IgD-negative memory B cell (primary cell): Measurements from ENCODE around the gene STEAP1B. TPM values are rescaled to one million over a fixed set of nuclear protein-coding genes. Genes with fewer than 3 reads are reported as not detected.

Source experiments
- H3K27ac Mint-ChIP-seq, 3 donors: one replicate each; pipeline ENCODE4 v1.8.0; 2020 to 2022; ENCODE audit warnings: mild to moderate bottlenecking in 3 of 3, mixed read lengths in 3 of 3, moderate library complexity in 1 of 3
- H3K27me3 Mint-ChIP-seq: one replicate; pipeline ENCODE4 v1.8.0; 2021; ENCODE audit warnings: mixed read lengths
- H3K36me3 Mint-ChIP-seq: one replicate; pipeline ENCODE4 v1.8.0; 2020; ENCODE audit warnings: mild to moderate bottlenecking, mixed read lengths
- H3K4me1 Mint-ChIP-seq, 3 donors: one replicate each; pipeline ENCODE4 v1.8.0; 2020 to 2022; ENCODE audit warnings: mixed read lengths in 3 of 3, mild to moderate bottlenecking in 1 of 3
- H3K4me3 Mint-ChIP-seq, 4 donors: one replicate each; pipeline ENCODE4 v1.8.0; 2020 to 2022; ENCODE audit warnings: mild to moderate bottlenecking in 4 of 4, mixed read lengths in 4 of 4, moderate library complexity in 3 of 4
- H3K9me3 Mint-ChIP-seq, 3 donors: one replicate each; pipeline ENCODE4 v1.8.0; 2020 to 2021; ENCODE audit warnings: mixed read lengths in 3 of 3, mild to moderate bottlenecking in 1 of 3
- polyA plus RNA-seq: library from polyadenylated mRNA; unstranded; fragments of 300-500 nt; fragmentation: Illumina TruSeq; gene quantifications from one replicate; pipeline ENCODE4 v1.2.3, GENCODE V29; 2021

Gene STEAP1B
- polyA plus RNA-seq, 1 donor from 2014 or later: 3.4 TPM

- Mint-ChIP-seq H3K4me1 (peaks cover 0 to 2% (median 0%) of the 10 kb centered on the region in 3 donors), H3K4me3 (no peak overlapping the region), H3K9me3 (no peaks in the 10 kb centered on the region), H3K27ac (no peak overlapping the region), H3K27me3 (peaks cover 2% of the 10 kb centered on the region), H3K36me3 (no peaks in the 10 kb centered on the region)
Observed at GRCh38 chr7:22419488-22419887, 80.5 kb downstream of the STEAP1B start.

- H3K9me3 Mint-ChIP-seq: no peaks in the 10 kb centered on the region
- no peak overlapping the region for H3K4me3 Mint-ChIP-seq
- peaks cover 0 to 2% (median 0%) of the 10 kb centered on the region in 3 donors for H3K4me1 Mint-ChIP-seq
- no peaks in the 10 kb centered on the region for H3K36me3 Mint-ChIP-seq
- no peak overlapping the region for H3K27ac Mint-ChIP-seq
- H3K27me3 Mint-ChIP-seq: peaks cover 2% of the 10 kb centered on the region
Observed at GRCh38 chr7:22418251-22419046, 81.5 kb downstream of the STEAP1B start.

GRCh38 chr7:22417841-22418240 is 82.1 kb downstream of the STEAP1B start:
- H3K4me3 Mint-ChIP-seq: no peak overlapping the region
- peaks cover 0 to 2% (median 0%) of the 10 kb centered on the region in 3 donors for H3K4me1 Mint-ChIP-seq
- H3K27me3 Mint-ChIP-seq: peaks cover 2% of the 10 kb centered on the region
- no peaks in the 10 kb centered on the region for H3K9me3 Mint-ChIP-seq
- H3K27ac Mint-ChIP-seq: no peak overlapping the region
- H3K36me3 Mint-ChIP-seq: no peaks in the 10 kb centered on the region

- Mint-ChIP-seq H3K4me1 (peaks cover 0 to 2% (median 0%) of the 10 kb centered on the region in 3 donors), H3K36me3 (no peaks in the 10 kb centered on the region), H3K27me3 (peaks cover 3% of the 10 kb centered on the region), H3K27ac (no peak overlapping the region), H3K4me3 (no peak overlapping the region), H3K9me3 (no peaks in the 10 kb centered on the region)
Observed at GRCh38 chr7:22417349-22417748, 82.6 kb downstream of the STEAP1B start.

GRCh38 chr7:22414424-22414823 is 85.6 kb downstream of the STEAP1B start:
- H3K27ac Mint-ChIP-seq: peak overlapping the region in 1 of 3 donors; percentile 32
- H3K36me3 Mint-ChIP-seq: no peaks in the 10 kb centered on the region
- no peaks in the 10 kb centered on the region for H3K4me1 Mint-ChIP-seq
- H3K4me3 Mint-ChIP-seq: no peak overlapping the region
- H3K9me3 Mint-ChIP-seq: no peaks in the 10 kb centered on the region
- H3K27me3 Mint-ChIP-seq: peaks cover 3% of the 10 kb centered on the region

GRCh38 chr7:22413211-22413610 is 86.8 kb downstream of the STEAP1B start:
- Mint-ChIP-seq H3K27me3 (peaks cover 3% of the 10 kb centered on the region), H3K4me3 (no peak overlapping the region), H3K9me3 (no peaks in the 10 kb centered on the region), H3K36me3 (no peaks in the 10 kb centered on the region), H3K4me1 (no peaks in the 10 kb centered on the region), H3K27ac (no peak overlapping the region)

- Mint-ChIP-seq H3K36me3 (no peaks in the 10 kb centered on the region), H3K9me3 (no peaks in the 10 kb centered on the region), H3K4me1 (no peaks in the 10 kb centered on the region), H3K27me3 (peaks cover 6% of the 10 kb centered on the region), H3K4me3 (no peak overlapping the region), H3K27ac (no peak overlapping the region)
Observed at GRCh38 chr7:22411977-22412693, 87.9 kb downstream of the STEAP1B start.

- peaks cover 3% of the 10 kb centered on the region for H3K27me3 Mint-ChIP-seq
- H3K36me3 Mint-ChIP-seq: peaks cover 2% of the 10 kb centered on the region
- peaks cover 0 to 9% (median 5%) of the 10 kb centered on the region in 3 donors for H3K4me1 Mint-ChIP-seq
- peaks cover 0 to 5% (median 0%) of the 10 kb centered on the region in 3 donors for H3K9me3 Mint-ChIP-seq
- no peak overlapping the region for H3K4me3 Mint-ChIP-seq
- no peak overlapping the region for H3K27ac Mint-ChIP-seq
Observed at GRCh38 chr7:22406715-22407114, 93.3 kb downstream of the STEAP1B start.

GRCh38 chr7:22404421-22405023 is 95.5 kb downstream of the STEAP1B start:
- Mint-ChIP-seq H3K4me3 (no peak overlapping the region), H3K36me3 (peaks cover 2% of the 10 kb centered on the region), H3K27ac (no peak overlapping the region), H3K9me3 (peaks cover 0 to 5% (median 0%) of the 10 kb centered on the region in 3 donors), H3K27me3 (peaks cover 3% of the 10 kb centered on the region), H3K4me1 (peaks cover 0 to 11% (median 7%) of the 10 kb centered on the region in 3 donors)

GRCh38 chr7:22403344-22403743 is 96.6 kb downstream of the STEAP1B start:
- H3K36me3 Mint-ChIP-seq: peaks cover 2% of the 10 kb centered on the region
- H3K4me3 Mint-ChIP-seq: no peak overlapping the region
- peaks cover 0 to 5% (median 0%) of the 10 kb centered on the region in 3 donors for H3K9me3 Mint-ChIP-seq
- peak overlapping the region in 1 of 3 donors; percentile 16 for H3K27ac Mint-ChIP-seq
- peaks cover 0 to 11% (median 7%) of the 10 kb centered on the region in 3 donors for H3K4me1 Mint-ChIP-seq
- H3K27me3 Mint-ChIP-seq: peaks cover 3% of the 10 kb centered on the region

- H3K27ac Mint-ChIP-seq: no peak overlapping the region
- peaks cover 0 to 11% (median 7%) of the 10 kb centered on the region in 3 donors for H3K4me1 Mint-ChIP-seq
- peaks cover 2% of the 10 kb centered on the region for H3K27me3 Mint-ChIP-seq
- peaks cover 0 to 5% (median 0%) of the 10 kb centered on the region in 3 donors for H3K9me3 Mint-ChIP-seq
- H3K4me3 Mint-ChIP-seq: no peak overlapping the region
- peaks cover 2% of the 10 kb centered on the region for H3K36me3 Mint-ChIP-seq
Observed at GRCh38 chr7:22402250-22402649, 97.7 kb downstream of the STEAP1B start.

- Mint-ChIP-seq H3K27ac (no peak overlapping the region), H3K4me1 (peaks cover 0 to 11% (median 7%) of the 10 kb centered on the region in 3 donors), H3K4me3 (peak overlapping the region in 1 of 4 donors; percentile 6), H3K27me3 (peaks cover 2% of the 10 kb centered on the region), H3K36me3 (peaks cover 2% of the 10 kb centered on the region), H3K9me3 (peaks cover 0 to 5% (median 0%) of the 10 kb centered on the region in 3 donors)
Observed at GRCh38 chr7:22400936-22401553, 98.9 kb downstream of the STEAP1B start.

GRCh38 chr7:22400150-22400814 is 99.7 kb downstream of the STEAP1B start:
- no peak overlapping the region for H3K27ac Mint-ChIP-seq
- H3K27me3 Mint-ChIP-seq: peaks cover 2% of the 10 kb centered on the region
- no peak overlapping the region for H3K4me3 Mint-ChIP-seq
- peaks cover 0 to 5% (median 0%) of the 10 kb centered on the region in 3 donors for H3K9me3 Mint-ChIP-seq
- peaks cover 0 to 11% (median 7%) of the 10 kb centered on the region in 3 donors for H3K4me1 Mint-ChIP-seq
- peaks cover 2% of the 10 kb centered on the region for H3K36me3 Mint-ChIP-seq

GRCh38 chr7:22399546-22399945 is 100.4 kb downstream of the STEAP1B start:
- Mint-ChIP-seq H3K27ac (no peak overlapping the region), H3K9me3 (peaks cover 0 to 5% (median 0%) of the 10 kb centered on the region in 3 donors), H3K27me3 (peaks cover 2% of the 10 kb centered on the region), H3K4me1 (peaks cover 0 to 11% (median 7%) of the 10 kb centered on the region in 3 donors), H3K36me3 (peaks cover 2% of the 10 kb centered on the region), H3K4me3 (no peak overlapping the region)
